Right lobe of liver (tissue), 6 donors: ENCODE data around the gene FAM13A. TPM values are rescaled to one million over a fixed set of nuclear protein-coding genes. Genes with fewer than 3 reads are reported as not detected.

Experiments
- ATAC-seq, 4 donors: fragments of 200-7000 bp; cut with Tn5 transposase; one replicate each; pipeline ENCODE4 v1.9.1; 2020; ENCODE audit warnings: mild to moderate bottlenecking in 4 of 4, moderate library complexity in 4 of 4
- DNase-seq, 3 donors: peaks; one replicate each; pipeline ENCODE4 v3.0.0-alpha.2; 2020
- H3K27ac ChIP-seq, 3 donors: fragments of 200-600 bp; one replicate each; pipeline ENCODE4 v1.8.0; 2022
- H3K27me3 ChIP-seq, 2 donors: fragments of 200-600 bp; one replicate each; pipeline ENCODE4 v1.8.0; 2022
- H3K36me3 ChIP-seq, 4 donors: fragments of 200-600 bp; sonication (generic) in 1 of 4; one replicate each; pipeline versions ENCODE4 v1.5.1 to v1.8.0; 2017 to 2022; ENCODE audit warnings: control low read depth in 1 of 4
- H3K4me1 ChIP-seq, 4 donors: fragments of 200-600 bp; sonication (generic) in 1 of 4; one replicate each; pipeline versions ENCODE4 v1.5.1 to v1.8.0; 2017 to 2022; ENCODE audit warnings: control low read depth in 1 of 4
- H3K4me3 ChIP-seq, 3 donors: fragments of 200-600 bp; one replicate each; pipeline ENCODE4 v1.8.0; 2022
- H3K9me3 ChIP-seq, 4 donors: fragments of 200-600 bp; sonication (generic) in 1 of 4; one replicate each; pipeline versions ENCODE4 v1.5.1 to v1.8.0; 2017 to 2022; ENCODE audit warnings: control low read depth in 1 of 4
- CTCF ChIP-seq, 4 donors: fragments of 200-600 bp in 3 of 4; fragments of 450-650 bp in 1 of 4; IDR thresholded peaks; one replicate each; pipeline versions ENCODE4 v1.5.1 to v1.8.0; 2016 to 2022; ENCODE audit warnings: antibody characterized with exemption in 4 of 4, mild to moderate bottlenecking in 2 of 4
- POLR2A ChIP-seq: fragments of 450-650 bp; IDR thresholded peaks from one replicate; pipeline ENCODE4 v1.6.1; 2017; ENCODE audit warnings: antibody characterized with exemption, mild to moderate bottlenecking
- WGBS: methylation state at CpG from one replicate; pipeline ENCODE4 v1.1.6; 2018; ENCODE audit warnings: low coverage, low lambda C conversion rate; ENCODE audit not compliant: insufficient coverage; ENCODE audit errors: missing lambda C conversion rate; 5-methylcytosine and 5-hydroxymethylcytosine counted together
- intact Hi-C, 2 donors: fragments of 100-400 bp; cut with DNase I; formaldehyde crosslinking; loops; one replicate each; pipeline versions ENCODE4 v1.11.2 to v1.14.1; 2022
- total RNA-seq, 6 experiments: library from RNA; depleted of rRNA in 2 of 6; stranded (reverse); fragments of >200 nt in 2 of 6; fragmentation: NEBNext Ultra II Directional in 3 of 6; extraction: Animal tissue kit (Norgen Biotek cat#: 25700) in 3 of 6; gene quantifications; one replicate each; pipeline versions ENCODE4 v1.1.0 to v1.2.4, GENCODE V29; 2016 to 2023
- donor health status: DM: no; HTN: yes; CAD: no.
- donor health status: DM: no; HTN: no; CAD: no.
- donor health status: DM: no; HTN: no; CAD: no.
- donor health status: DM: no; HTN: yes; CAD: no.
- donor health status: DM: no; HTN: yes; CAD: no.

Gene FAM13A
- total RNA-seq, 6 experiments from 2014 or later, result 28.3 to 82.5 (median 51.7) TPM

- no peak for DNase-seq
- intact Hi-C loops, result no loop called here
- Histone ChIP-seq H3K36me3 (no peaks in the 10 kb centered on the region), H3K27me3 (no peaks in the 10 kb centered on the region), H3K4me1 (no peaks in the 10 kb centered on the region), H3K4me3 (no peak overlapping the region), H3K27ac (no peak overlapping the region), H3K9me3 (no peaks in the 10 kb centered on the region)
- no peak for TF ChIP-seq CTCF (IDR thresholded peaks at IDR 0.05)
- no peak for TF ChIP-seq POLR2A
- ATAC-seq, result no peak
- 100% methylated on average over 1 of the region's 1 CpG for WGBS
These were observed 282.0 kb downstream of the FAM13A start for GRCh38 chr4:88775026-88775425.

- Histone ChIP-seq H3K27ac (no peak overlapping the region), H3K9me3 (no peaks in the 10 kb centered on the region), H3K27me3 (no peaks in the 10 kb centered on the region), H3K36me3 (peaks cover 0 to 2% (median 0%) of the 10 kb centered on the region in 4 donors), H3K4me3 (no peak overlapping the region), H3K4me1 (no peaks in the 10 kb centered on the region)
- DNase-seq (no peak), ATAC-seq (no peak)
- WGBS, result 84% methylated on average over 4 of the region's 4 CpGs
- no peak for TF ChIP-seq CTCF (IDR thresholded peaks at IDR 0.05)
- TF ChIP-seq POLR2A, result no peak
- intact Hi-C loops, result no loop called here
These were observed 285.0 kb downstream of the FAM13A start for GRCh38 chr4:88771883-88772450.

DNA sequence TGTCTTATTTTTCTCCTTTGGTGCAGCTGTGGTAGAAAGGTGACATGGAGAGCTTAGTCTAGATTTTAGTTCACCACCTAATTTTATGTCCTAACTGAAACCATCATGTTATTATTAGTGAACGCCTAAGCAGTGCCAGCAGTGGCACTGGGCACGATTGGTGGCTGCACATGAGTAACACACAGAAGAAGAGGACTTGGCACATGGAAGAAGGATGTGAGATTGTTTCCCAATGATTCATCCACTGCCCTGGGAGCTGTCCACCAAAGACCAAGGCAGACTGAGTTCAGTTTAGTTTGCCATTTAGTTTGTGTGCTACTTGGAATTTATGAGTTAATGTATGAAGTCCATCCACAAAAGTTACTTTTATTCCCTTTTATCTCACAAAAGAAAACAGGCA, 291.3 kb downstream of the FAM13A start:
- intact Hi-C loops, result no loop called here
- DNase-seq, result no peak
- no peak overlapping the region for H3K27ac ChIP-seq
- H3K36me3 ChIP-seq, result peaks cover 0 to 2% (median 0%) of the 10 kb centered on the region in 4 donors
- peak; percentile 33 to 86 (median 41) for ATAC-seq
- H3K4me3 ChIP-seq, result no peak overlapping the region
- H3K9me3 ChIP-seq, result no peaks in the 10 kb centered on the region
- peaks cover 0 to 4% (median 0%) of the 10 kb centered on the region in 4 donors for H3K4me1 ChIP-seq
- no peaks in the 10 kb centered on the region for H3K27me3 ChIP-seq
- no peak for TF ChIP-seq POLR2A
- TF ChIP-seq CTCF (IDR thresholded peaks at IDR 0.05), result no peak
- 17% methylated on average over 2 of the region's 2 CpGs for WGBS

DNA sequence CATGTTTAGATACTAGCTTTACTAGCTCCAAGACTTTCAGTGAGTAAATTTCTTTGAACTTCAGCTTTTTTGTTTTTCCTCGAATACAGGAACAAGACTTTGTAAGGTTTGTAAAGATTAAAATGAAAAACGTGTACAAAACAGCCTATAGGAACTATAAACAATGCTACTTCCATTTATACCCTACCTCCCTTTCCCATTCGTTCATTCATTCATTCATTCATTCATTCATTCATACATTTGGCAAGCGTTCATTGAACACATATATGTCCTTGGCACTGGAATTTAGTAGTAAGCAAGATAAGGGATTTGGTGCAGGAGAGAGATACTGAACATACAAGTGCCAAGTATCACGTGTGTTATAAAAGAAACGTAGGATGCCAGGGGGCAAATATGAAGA, 293.9 kb downstream of the FAM13A start:
- Histone ChIP-seq H3K4me3 (no peak overlapping the region), H3K27me3 (no peaks in the 10 kb centered on the region), H3K36me3 (peaks cover 0 to 2% (median 0%) of the 10 kb centered on the region in 4 donors), H3K9me3 (no peaks in the 10 kb centered on the region), H3K27ac (no peak overlapping the region), H3K4me1 (peaks cover 0 to 12% (median 0%) of the 10 kb centered on the region in 4 donors)
- intact Hi-C loops, result no loop called here
- DNase-seq (no peak), ATAC-seq (no peak)
- TF ChIP-seq CTCF (IDR thresholded peaks at IDR 0.05) (no peak), POLR2A (no peak)
- 79% methylated on average over 6 of the region's 6 CpGs for WGBS
